ENCODE results near the gene GP1BA.

DNA sequence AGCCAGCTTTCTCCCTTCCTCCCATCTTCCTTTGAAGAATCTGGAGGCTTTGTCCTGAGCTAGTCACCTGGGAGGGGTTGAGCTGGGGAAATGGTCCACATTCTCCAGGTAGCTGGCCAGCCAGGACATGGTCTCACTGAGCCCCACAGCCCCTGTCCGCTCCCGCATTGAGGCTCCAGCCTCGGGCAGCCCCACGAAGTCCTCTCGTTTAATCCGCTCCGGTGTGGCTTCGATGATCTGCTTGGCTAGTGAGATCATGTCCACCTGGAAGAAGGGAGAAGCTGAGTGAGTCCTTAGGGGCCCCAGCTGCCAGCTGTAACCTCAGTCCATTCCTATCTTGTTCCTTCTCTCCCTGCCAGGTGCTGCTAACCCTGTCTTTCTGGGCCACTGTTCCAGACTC is 38.2 kb downstream of the GP1BA start:
- no peak for TF ChIP-seq POLR2A (IDR thresholded peaks at IDR 0.05)
- TF ChIP-seq, protein P1, sequence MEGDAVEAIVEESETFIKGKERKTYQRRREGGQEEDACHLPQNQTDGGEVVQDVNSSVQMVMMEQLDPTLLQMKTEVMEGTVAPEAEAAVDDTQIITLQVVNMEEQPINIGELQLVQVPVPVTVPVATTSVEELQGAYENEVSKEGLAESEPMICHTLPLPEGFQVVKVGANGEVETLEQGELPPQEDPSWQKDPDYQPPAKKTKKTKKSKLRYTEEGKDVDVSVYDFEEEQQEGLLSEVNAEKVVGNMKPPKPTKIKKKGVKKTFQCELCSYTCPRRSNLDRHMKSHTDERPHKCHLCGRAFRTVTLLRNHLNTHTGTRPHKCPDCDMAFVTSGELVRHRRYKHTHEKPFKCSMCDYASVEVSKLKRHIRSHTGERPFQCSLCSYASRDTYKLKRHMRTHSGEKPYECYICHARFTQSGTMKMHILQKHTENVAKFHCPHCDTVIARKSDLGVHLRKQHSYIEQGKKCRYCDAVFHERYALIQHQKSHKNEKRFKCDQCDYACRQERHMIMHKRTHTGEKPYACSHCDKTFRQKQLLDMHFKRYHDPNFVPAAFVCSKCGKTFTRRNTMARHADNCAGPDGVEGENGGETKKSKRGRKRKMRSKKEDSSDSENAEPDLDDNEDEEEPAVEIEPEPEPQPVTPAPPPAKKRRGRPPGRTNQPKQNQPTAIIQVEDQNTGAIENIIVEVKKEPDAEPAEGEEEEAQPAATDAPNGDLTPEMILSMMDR (IDR thresholded peaks at IDR 0.05): no peak
